CD4-positive, CD25-positive, alpha-beta regulatory T cell (primary cell): ENCODE measurements around the gene MAPK4. TPM values are rescaled to one million over a fixed set of nuclear protein-coding genes. Genes with fewer than 3 reads are reported as not detected.

Experiments
- ATAC-seq, 2 donors: fragments of 150-1000 bp; cut with Tn5 transposase; one replicate each; pipeline ENCODE4 v1.10.0; 2021; ENCODE audit warnings: low read depth in 2 of 2, moderate number of reproducible peaks in 2 of 2, moderate library complexity in 1 of 2
- DNase-seq, 3 donors: peaks; one replicate each; pipeline versions ENCODE4 v3.0.0 to v3.0.0-alpha.2; 2012 to 2022; ENCODE audit warnings: mixed read lengths in 1 of 3
- H3K27ac ChIP-seq: one replicate; pipeline ENCODE4 v1.7.0; 2013; ENCODE audit warnings: mild to moderate bottlenecking, low read length; ENCODE audit not compliant: insufficient read depth, poor library complexity, severe bottlenecking
- H3K27me3 ChIP-seq: one replicate; pipeline ENCODE4 v1.7.0; 2013; ENCODE audit warnings: low read length; ENCODE audit not compliant: control insufficient read depth, insufficient read depth
- H3K36me3 ChIP-seq: one replicate; pipeline ENCODE4 v1.7.0; 2013; ENCODE audit warnings: mild to moderate bottlenecking, low read length, moderate library complexity; ENCODE audit not compliant: control insufficient read depth, insufficient read depth
- H3K4me1 ChIP-seq: 2 replicates; pipeline ENCODE4 v1.7.0; 2013; ENCODE audit warnings: mild to moderate bottlenecking, low read length; ENCODE audit not compliant: insufficient read depth, control insufficient read depth, poor library complexity, severe bottlenecking
- H3K4me3 ChIP-seq: one replicate; pipeline ENCODE4 v1.7.0; 2013; ENCODE audit warnings: low read depth, mild to moderate bottlenecking, low read length, moderate library complexity
- H3K9me3 ChIP-seq, 2 experiments: 1 replicate in 1 of 2; 2 replicates in 1 of 2; pipeline ENCODE4 v1.7.0; 2013; ENCODE audit warnings: low read length in 2 of 2, mild to moderate bottlenecking in 1 of 2, moderate library complexity in 1 of 2; ENCODE audit not compliant: control insufficient read depth in 2 of 2
- H3K27ac Mint-ChIP-seq, 3 donors: one replicate each; pipeline ENCODE4 v1.8.0; 2020 to 2022; ENCODE audit warnings: mild to moderate bottlenecking in 3 of 3, mixed read lengths in 3 of 3, moderate library complexity in 2 of 3
- H3K27me3 Mint-ChIP-seq: one replicate; pipeline ENCODE4 v1.8.0; 2022; ENCODE audit warnings: mild to moderate bottlenecking, mixed read lengths
- H3K36me3 Mint-ChIP-seq: one replicate; pipeline ENCODE4 v1.8.0; 2020; ENCODE audit warnings: mixed read lengths
- H3K4me1 Mint-ChIP-seq, 4 donors: one replicate each; pipeline ENCODE4 v1.8.0; 2020 to 2022; ENCODE audit warnings: mixed read lengths in 4 of 4, mild to moderate bottlenecking in 1 of 4
- H3K4me3 Mint-ChIP-seq, 4 donors: one replicate each; pipeline ENCODE4 v1.8.0; 2020 to 2022; ENCODE audit warnings: mild to moderate bottlenecking in 4 of 4, mixed read lengths in 4 of 4, moderate library complexity in 3 of 4
- H3K9me3 Mint-ChIP-seq, 7 donors: one replicate each; pipeline ENCODE4 v1.8.0; 2020 to 2022; ENCODE audit warnings: mixed read lengths in 7 of 7, mild to moderate bottlenecking in 3 of 7, moderate library complexity in 2 of 7
- polyA plus RNA-seq, 4 donors: library from polyadenylated mRNA; unstranded; fragments of 300-500 nt; fragmentation: Illumina TruSeq; gene quantifications; one replicate each; pipeline ENCODE4 v1.2.3, GENCODE V29; 2021
- total RNA-seq: library from RNA; stranded (reverse); gene quantifications from one replicate; pipeline ENCODE4 v1.2.3, GENCODE V29; 2022

Gene MAPK4
- total and polyA plus RNA-seq, 5 donors from 2014 or later, result not detected

DNA sequence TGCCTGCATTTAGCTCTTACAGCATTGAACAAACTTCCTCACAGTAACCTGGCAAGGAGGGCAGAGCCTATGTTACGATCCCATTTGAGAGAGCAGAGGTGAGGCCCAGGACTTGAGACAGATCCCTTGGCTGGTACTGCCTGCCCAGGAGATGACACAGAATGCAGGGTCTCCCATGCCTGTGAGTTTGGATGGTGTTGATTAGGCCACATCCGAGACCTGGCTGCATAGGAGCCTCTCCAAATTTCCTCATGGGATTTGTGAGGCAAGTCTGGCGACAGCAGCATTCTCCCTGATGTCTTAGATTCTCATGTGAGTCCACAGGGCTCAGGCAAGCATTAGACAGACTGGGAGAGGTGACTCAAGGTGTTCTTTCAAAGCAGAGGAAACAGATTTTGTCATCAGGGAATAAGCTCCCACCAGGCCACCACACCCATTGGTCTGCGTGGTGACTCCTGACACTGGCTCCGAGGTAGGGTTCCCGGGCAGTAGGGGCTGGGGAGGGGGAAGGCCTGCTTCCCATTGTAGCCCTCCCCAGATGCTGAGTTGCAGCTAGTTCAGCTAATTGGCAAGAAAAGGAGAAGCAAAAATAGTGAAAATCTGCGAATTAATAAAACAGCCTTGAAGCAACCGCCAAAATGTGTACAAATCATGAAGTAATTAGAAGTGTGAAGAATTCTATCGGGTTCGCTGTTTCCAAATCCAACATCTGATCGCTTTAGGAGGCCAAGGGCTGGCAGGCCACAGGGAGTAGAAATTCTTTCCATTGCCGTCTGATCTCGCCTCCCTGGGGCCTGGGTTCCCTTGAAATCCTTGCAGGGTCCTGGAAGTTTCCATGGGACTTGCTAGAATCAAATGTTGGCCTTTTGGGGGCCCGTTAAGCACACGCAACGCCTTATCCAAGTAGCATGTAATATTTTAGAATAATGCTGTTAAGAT, 68.0 kb downstream of the MAPK4 start:
- Mint-ChIP-seq H3K4me3 (no peak overlapping the region), H3K27ac (no peak overlapping the region), H3K9me3 (peaks cover 0 to 2% (median 0%) of the 10 kb centered on the region in 7 donors), H3K27me3 (no peaks in the 10 kb centered on the region), H3K36me3 (no peaks in the 10 kb centered on the region), H3K4me1 (no peaks in the 10 kb centered on the region)
- Histone ChIP-seq H3K4me3 (no peak overlapping the region), H3K27ac (no peak overlapping the region), H3K36me3 (no peaks in the 10 kb centered on the region), H3K27me3 (peaks cover 1% of the 10 kb centered on the region), H3K9me3 (no peaks in the 10 kb centered on the region), H3K4me1 (no peaks in the 10 kb centered on the region)
- ATAC-seq, result no peak
- DNase-seq, result no peak

DNA sequence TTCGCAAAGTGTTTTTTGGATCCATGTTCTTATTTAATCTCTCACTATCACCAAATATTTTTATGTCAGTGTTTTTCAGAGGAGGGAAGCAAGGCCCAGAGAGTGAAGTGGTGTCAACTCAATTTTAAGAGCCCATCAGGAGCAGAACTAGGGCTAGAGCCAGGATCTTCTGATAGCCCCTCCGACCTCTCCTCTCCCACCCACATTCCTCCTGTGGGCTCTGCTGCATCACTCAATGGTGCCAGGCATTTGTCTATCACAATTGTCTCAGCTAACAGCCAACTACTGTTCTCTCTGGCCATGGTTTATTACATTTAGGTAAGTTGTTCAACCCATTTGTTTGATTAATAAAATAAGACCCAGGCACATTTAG, 68.6 kb downstream of the MAPK4 start:
- Mint-ChIP-seq H3K27me3 (no peaks in the 10 kb centered on the region), H3K36me3 (no peaks in the 10 kb centered on the region)
- ATAC-seq, result no peak

DNA sequence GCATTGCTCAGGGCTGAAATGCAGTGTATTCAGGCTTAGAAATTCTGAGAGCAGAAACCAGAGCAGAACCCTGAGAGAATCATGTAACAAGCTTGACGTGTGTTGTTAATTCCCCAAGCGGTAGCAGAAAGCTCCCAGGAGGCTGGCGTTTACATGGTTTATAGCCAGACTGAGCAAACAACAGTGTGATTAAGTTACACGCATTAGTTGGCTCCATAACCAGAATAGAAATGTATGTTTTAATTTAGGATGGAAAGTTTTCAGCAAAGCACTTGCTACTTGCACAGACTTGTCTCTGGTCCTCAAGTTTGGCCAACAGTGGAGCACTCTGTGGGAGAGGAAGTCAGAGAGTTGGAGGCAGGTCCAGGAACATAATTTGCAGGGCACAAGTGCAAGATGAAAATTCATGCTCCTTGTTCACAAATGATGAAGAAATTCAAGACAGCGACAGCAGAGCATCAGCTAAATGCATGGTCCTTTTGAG, 69.3 kb downstream of the MAPK4 start:
- Mint-ChIP-seq H3K27me3 (no peaks in the 10 kb centered on the region), H3K9me3 (peaks cover 0 to 2% (median 0%) of the 10 kb centered on the region in 7 donors), H3K27ac (peak overlapping the region in 1 of 3 donors; percentile 76), H3K4me1 (no peaks in the 10 kb centered on the region), H3K4me3 (no peak overlapping the region), H3K36me3 (no peaks in the 10 kb centered on the region)
- DNase-seq (no peak), ATAC-seq (no peak)
- Histone ChIP-seq H3K4me3 (no peak overlapping the region), H3K9me3 (no peaks in the 10 kb centered on the region), H3K27me3 (no peaks in the 10 kb centered on the region), H3K36me3 (no peaks in the 10 kb centered on the region), H3K4me1 (no peaks in the 10 kb centered on the region), H3K27ac (no peak overlapping the region)

More for the DNA sequence above, 68.6 kb downstream of the MAPK4 start:
- Histone ChIP-seq H3K27me3 (peaks cover 1% of the 10 kb centered on the region), H3K36me3 (no peaks in the 10 kb centered on the region), H3K27ac (no peak overlapping the region), H3K4me1 (no peaks in the 10 kb centered on the region), H3K9me3 (no peaks in the 10 kb centered on the region), H3K4me3 (no peak overlapping the region)
- Mint-ChIP-seq H3K4me1 (no peaks in the 10 kb centered on the region), H3K4me3 (no peak overlapping the region), H3K27ac (no peak overlapping the region), H3K9me3 (peaks cover 0 to 2% (median 0%) of the 10 kb centered on the region in 7 donors)
- DNase-seq, result no peak

DNA sequence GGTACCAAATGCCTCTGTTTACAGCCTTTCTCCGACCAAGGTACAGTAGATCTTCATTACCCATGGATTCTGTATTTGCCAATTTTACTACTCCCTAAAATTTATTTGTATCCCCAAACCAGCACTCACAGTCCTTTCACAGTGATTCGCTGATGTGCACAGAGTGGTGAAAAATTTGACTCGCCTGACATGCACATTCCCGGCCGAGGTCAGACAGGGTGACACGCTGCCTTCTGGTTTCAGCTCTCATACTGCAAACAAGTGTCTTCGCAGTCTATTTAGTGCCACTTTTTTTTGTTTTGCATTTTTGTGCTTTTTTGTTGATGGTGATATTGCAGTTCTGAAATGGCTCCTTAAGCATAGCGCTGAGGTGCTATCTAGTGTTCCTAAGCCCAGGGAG, 71.0 kb downstream of the MAPK4 start:
- Mint-ChIP-seq H3K4me3 (no peak overlapping the region), H3K4me1 (no peaks in the 10 kb centered on the region), H3K27me3 (no peaks in the 10 kb centered on the region), H3K27ac (no peak overlapping the region), H3K36me3 (no peaks in the 10 kb centered on the region), H3K9me3 (peaks cover 0 to 2% (median 0%) of the 10 kb centered on the region in 7 donors)
- Histone ChIP-seq H3K4me3 (no peak overlapping the region), H3K36me3 (no peaks in the 10 kb centered on the region), H3K27me3 (no peaks in the 10 kb centered on the region), H3K4me1 (no peaks in the 10 kb centered on the region), H3K27ac (no peak overlapping the region), H3K9me3 (no peaks in the 10 kb centered on the region)
- ATAC-seq, result no peak
- DNase-seq, result no peak

DNA sequence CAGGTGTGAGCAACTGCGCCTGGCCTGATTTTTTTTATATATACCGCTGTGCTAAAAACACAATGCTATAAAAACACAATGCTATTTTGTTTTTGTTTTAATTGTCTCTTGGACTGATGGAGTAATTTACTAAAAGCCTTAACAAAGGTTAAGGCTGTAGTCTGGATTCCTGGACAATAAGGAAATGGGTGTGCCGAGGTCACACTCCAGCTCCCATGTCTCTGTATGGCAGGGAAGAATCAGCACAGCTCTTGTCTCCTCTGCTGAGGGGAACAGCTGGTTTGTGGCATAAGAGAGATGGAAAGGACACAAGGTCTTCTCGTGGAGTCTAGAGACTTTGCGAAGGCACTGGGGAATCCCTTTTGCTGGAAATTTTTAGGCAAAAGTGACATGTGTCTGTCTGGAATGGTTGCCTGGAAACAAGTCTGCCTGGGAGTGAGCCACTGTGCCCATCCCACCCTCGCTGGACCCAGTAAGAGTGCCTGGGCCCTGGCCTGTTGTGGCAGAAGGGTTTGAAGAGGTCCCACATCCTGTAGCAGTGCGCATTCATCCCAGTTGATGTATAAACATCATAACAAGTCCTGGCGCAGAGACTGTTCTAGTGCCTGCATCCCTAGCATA, 73.1 kb downstream of the MAPK4 start:
- no peak overlapping the region for H3K27ac ChIP-seq
- ATAC-seq (no peak), DNase-seq (no peak)
- no peak overlapping the region for H3K4me3 Mint-ChIP-seq
- H3K36me3 Mint-ChIP-seq, result no peaks in the 10 kb centered on the region
- H3K27ac Mint-ChIP-seq, result no peak overlapping the region
- no peaks in the 10 kb centered on the region for H3K4me1 Mint-ChIP-seq
- no peaks in the 10 kb centered on the region for H3K9me3 Mint-ChIP-seq
- no peaks in the 10 kb centered on the region for H3K27me3 Mint-ChIP-seq
- no peaks in the 10 kb centered on the region for H3K9me3 ChIP-seq
- H3K36me3 ChIP-seq, result no peaks in the 10 kb centered on the region
- no peaks in the 10 kb centered on the region for H3K4me1 ChIP-seq
- no peak overlapping the region for H3K4me3 ChIP-seq
- H3K27me3 ChIP-seq, result no peaks in the 10 kb centered on the region

DNA sequence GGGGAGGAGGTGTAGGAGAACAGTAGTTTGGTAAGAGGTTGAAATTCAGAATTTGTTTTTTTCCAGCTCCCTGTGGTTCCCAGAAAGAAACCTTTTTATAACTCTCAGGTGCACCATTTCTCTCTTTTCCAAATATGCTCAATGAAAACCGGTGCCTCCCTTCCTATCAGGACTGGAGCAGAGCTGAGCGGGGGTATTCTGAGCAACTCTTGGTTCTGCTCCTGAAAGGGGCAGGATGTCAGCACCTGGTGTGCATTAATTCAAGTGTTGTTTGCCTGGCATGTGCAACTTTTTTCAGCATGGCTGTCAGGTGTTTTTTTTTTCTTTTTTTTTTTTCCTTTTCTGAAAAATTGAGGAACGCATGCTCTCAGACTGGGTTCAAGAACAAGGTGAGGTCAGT, 74.1 kb downstream of the MAPK4 start:
- DNase-seq, result no peak
- Histone ChIP-seq H3K36me3 (no peaks in the 10 kb centered on the region), H3K4me3 (no peak overlapping the region), H3K9me3 (no peaks in the 10 kb centered on the region), H3K4me1 (no peaks in the 10 kb centered on the region), H3K27ac (no peak overlapping the region), H3K27me3 (no peaks in the 10 kb centered on the region)
- Mint-ChIP-seq H3K27ac (no peak overlapping the region), H3K4me1 (no peaks in the 10 kb centered on the region), H3K27me3 (no peaks in the 10 kb centered on the region), H3K4me3 (no peak overlapping the region), H3K36me3 (no peaks in the 10 kb centered on the region), H3K9me3 (no peaks in the 10 kb centered on the region)
- no peak for ATAC-seq

DNA sequence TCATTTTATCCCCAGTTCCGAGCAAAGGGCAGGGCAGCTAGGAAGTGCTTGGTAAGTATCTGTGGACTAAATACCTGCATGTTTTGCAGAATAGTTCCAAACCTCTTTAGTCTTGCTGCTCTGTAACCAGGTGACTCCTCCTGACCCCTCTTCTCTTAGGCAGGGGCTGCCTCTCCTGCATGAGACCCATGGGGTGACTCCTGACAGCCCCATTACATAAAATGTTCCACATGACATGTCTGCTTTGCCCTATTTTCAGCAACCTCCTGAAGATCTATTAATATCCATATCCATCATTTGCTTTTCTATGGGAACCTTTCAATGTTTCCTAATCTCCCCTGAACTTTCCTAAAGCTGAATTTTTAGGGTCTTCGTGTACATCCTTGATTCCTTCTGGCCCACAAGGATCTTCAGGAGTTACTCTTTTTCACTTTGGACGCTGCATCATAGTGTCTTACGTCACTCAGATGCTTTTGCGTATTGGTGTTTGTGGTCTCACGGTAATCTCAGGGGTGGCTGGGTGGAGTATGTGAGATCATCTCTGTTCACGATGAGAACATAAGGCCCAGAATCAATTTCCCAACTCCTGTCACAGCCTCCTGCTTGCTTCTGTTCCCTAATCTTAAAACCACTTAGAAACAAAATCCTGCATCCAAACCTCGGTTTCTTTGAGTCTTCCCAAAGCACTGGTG, 76.6 kb downstream of the MAPK4 start:
- no peak for ATAC-seq
- H3K4me1 Mint-ChIP-seq, result no peaks in the 10 kb centered on the region
- H3K36me3 ChIP-seq, result no peaks in the 10 kb centered on the region
- H3K27me3 ChIP-seq, result no peaks in the 10 kb centered on the region
- peak overlapping the region in 1 of 4 donors; percentile 58 for H3K4me3 Mint-ChIP-seq
- H3K27me3 Mint-ChIP-seq, result no peaks in the 10 kb centered on the region
- DNase-seq, result no peak
- H3K36me3 Mint-ChIP-seq, result no peaks in the 10 kb centered on the region
- H3K9me3 ChIP-seq, result no peaks in the 10 kb centered on the region
- H3K27ac ChIP-seq, result no peak overlapping the region
- H3K27ac Mint-ChIP-seq, result no peak overlapping the region
- no peaks in the 10 kb centered on the region for H3K4me1 ChIP-seq
- no peak overlapping the region for H3K4me3 ChIP-seq
- no peaks in the 10 kb centered on the region for H3K9me3 Mint-ChIP-seq
